ENCODE measurements around the gene SPINT2. TPM values are rescaled to one million over a fixed set of nuclear protein-coding genes. Genes with fewer than 3 reads are reported as not detected.

Gene SPINT2
- total RNA-seq, 1 donor, result 2.2 TPM

DNA sequence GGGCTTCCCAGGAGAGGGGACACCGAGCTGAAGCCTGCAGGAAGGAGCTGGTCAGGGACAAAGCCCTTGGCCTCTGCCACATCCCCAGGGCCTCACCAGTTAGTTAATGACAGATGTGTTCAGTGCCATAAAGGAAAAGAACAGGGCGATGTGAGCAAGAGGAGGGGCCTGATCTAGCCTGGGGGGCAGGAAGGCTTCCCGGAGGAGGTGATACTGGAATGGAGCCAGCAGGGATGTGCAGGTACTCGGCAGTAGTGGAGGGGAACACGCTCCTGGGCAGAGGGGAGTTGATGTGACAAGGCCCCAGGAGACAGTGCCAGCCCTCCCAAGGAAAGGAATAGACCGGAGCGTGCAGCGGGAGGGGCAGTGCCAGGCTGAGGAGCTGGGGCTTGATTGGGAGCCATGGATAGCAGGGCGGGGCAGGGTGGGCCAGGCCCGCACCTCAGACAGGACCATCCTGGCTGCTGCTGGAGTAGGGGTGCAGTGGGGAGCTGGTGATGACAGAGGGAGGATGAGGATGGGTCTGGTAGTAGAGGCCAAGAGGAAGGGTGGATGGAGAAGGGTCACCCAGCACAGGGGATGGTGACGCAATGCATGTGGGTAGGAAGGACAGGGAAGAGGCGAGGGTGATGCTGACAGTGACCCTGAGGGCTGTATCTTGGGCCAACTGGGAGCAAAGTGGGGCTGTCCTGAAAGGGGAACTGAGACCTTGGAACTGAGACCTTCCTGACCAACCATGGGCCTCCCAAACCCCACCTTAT, 43.8 kb downstream of the SPINT2 start:
- peaks cover 6% of the 10 kb centered on the region for H4K20me1 ChIP-seq (ENCODE audit: insufficient read depth, low read length)
- peaks cover 12% of the 10 kb centered on the region for H3K36me3 ChIP-seq (ENCODE audit: insufficient read depth, low read length)
- peaks cover 25% of the 10 kb centered on the region for H3K79me2 ChIP-seq (ENCODE audit: insufficient read depth, low read length)
- H3K4me1 ChIP-seq (ENCODE audit: insufficient read depth, low read length), result no peaks in the 10 kb centered on the region
- TF ChIP-seq, protein P1, sequence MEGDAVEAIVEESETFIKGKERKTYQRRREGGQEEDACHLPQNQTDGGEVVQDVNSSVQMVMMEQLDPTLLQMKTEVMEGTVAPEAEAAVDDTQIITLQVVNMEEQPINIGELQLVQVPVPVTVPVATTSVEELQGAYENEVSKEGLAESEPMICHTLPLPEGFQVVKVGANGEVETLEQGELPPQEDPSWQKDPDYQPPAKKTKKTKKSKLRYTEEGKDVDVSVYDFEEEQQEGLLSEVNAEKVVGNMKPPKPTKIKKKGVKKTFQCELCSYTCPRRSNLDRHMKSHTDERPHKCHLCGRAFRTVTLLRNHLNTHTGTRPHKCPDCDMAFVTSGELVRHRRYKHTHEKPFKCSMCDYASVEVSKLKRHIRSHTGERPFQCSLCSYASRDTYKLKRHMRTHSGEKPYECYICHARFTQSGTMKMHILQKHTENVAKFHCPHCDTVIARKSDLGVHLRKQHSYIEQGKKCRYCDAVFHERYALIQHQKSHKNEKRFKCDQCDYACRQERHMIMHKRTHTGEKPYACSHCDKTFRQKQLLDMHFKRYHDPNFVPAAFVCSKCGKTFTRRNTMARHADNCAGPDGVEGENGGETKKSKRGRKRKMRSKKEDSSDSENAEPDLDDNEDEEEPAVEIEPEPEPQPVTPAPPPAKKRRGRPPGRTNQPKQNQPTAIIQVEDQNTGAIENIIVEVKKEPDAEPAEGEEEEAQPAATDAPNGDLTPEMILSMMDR (IDR thresholded peaks at IDR 0.05; ENCODE audit: extremely low read depth, low read depth, low read length), result no peak
- H3K4me2 ChIP-seq (ENCODE audit: insufficient read depth, low read length), result no peak overlapping the region
- no peak overlapping the region for H3K27ac ChIP-seq (ENCODE audit: low read depth, low read length)
- H2AFZ ChIP-seq (ENCODE audit: low read length), result no peak overlapping the region
- H3K9me3 ChIP-seq (ENCODE audit: low read depth, low read length), result no peaks in the 10 kb centered on the region
- no peak for DNase-seq (ENCODE audit: insufficient read length, low spot score, missing footprints)
- H3K4me3 ChIP-seq (ENCODE audit: insufficient read depth, low read length), result no peak overlapping the region
- H3K27me3 ChIP-seq (ENCODE audit: insufficient read depth, low read length), result no peaks in the 10 kb centered on the region

DNA sequence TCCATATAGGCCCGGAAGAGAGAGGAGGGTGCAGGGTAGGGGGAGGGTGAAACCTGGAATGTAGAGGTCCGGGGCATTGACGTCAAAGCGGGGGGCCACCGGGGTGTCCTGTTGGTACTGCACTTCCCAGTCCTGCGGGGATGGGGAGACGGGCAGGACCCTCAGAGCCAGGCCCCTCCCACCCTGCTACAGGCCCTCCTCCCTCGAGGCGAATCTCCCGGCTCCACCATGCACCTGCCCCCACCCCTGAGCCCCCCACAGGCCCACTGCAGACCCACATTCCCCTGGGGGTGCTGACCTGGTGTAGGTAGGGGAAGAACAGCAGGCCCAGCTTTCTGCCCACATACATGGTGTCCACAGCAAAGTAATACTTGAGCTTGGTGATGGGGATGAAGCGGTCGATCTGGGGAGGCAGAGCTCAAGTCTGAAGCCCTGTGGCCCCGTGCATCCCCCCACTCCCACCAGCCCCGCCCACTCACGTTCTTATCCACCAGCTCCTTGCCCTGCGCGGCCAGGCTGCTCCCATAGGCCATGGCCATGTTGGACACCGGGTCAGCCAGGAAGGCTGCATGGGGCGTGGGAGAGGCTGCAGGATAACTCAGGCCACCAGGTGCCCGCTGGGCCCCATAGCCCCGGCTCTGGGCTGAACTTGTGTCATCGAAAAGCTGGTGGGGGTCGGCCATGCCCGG, 44.7 kb downstream of the SPINT2 start:
- Histone ChIP-seq H3K27me3 (ENCODE audit: insufficient read depth, low read length) (no peaks in the 10 kb centered on the region), H3K79me2 (ENCODE audit: insufficient read depth, low read length) (peaks cover 30% of the 10 kb centered on the region), H3K4me2 (ENCODE audit: insufficient read depth, low read length) (no peak overlapping the region), H4K20me1 (ENCODE audit: insufficient read depth, low read length) (peaks cover 6% of the 10 kb centered on the region), H3K4me3 (ENCODE audit: insufficient read depth, low read length) (no peak overlapping the region), H3K27ac (ENCODE audit: low read depth, low read length) (no peak overlapping the region), H3K36me3 (ENCODE audit: insufficient read depth, low read length) (peaks cover 12% of the 10 kb centered on the region), H3K9me3 (ENCODE audit: low read depth, low read length) (no peaks in the 10 kb centered on the region), H3K4me1 (ENCODE audit: insufficient read depth, low read length) (no peaks in the 10 kb centered on the region), H2AFZ (ENCODE audit: low read length) (no peak overlapping the region)
- TF ChIP-seq, protein P1 (IDR thresholded peaks at IDR 0.05; ENCODE audit: extremely low read depth, low read depth, low read length), result no peak
- DNase-seq (ENCODE audit: insufficient read length, low spot score, missing footprints), result no peak

DNA sequence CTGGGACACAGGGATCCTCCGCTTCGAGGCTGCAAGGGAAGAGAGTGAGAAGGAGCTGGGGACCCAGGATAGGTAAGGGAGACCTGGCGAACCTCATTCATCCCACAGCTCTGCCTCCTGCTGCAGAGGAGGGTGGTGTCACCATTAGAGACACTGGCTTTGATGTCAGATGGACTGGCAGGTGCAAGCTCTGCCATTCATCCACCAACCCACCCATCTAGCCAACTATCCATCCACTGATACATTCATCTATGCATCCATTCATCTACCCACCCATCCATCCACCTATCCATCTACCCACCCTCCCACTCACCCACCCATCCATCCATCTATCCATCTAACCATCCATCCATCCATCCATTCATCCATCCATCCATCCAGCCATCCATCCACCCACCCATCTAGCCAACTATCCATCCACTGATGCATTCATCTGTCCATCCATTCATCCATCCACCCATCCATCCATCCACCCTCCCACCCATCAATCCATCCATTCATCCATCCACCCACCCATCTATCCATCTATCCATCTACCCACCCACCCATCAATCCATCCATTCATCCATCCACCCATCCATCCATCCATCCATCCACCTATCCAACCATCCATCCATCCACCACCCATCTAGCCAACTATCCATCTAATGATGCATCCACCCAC, 45.4 kb downstream of the SPINT2 start:
- TF ChIP-seq, protein P1 (IDR thresholded peaks at IDR 0.05; ENCODE audit: extremely low read depth, low read depth, low read length), result no peak
- Histone ChIP-seq H3K36me3 (ENCODE audit: insufficient read depth, low read length) (peaks cover 12% of the 10 kb centered on the region), H3K4me2 (ENCODE audit: insufficient read depth, low read length) (no peak overlapping the region), H3K79me2 (ENCODE audit: insufficient read depth, low read length) (peaks cover 35% of the 10 kb centered on the region), H3K9me3 (ENCODE audit: low read depth, low read length) (no peaks in the 10 kb centered on the region), H4K20me1 (ENCODE audit: insufficient read depth, low read length) (peaks cover 6% of the 10 kb centered on the region), H3K4me1 (ENCODE audit: insufficient read depth, low read length) (no peaks in the 10 kb centered on the region), H3K27me3 (ENCODE audit: insufficient read depth, low read length) (no peaks in the 10 kb centered on the region), H3K27ac (ENCODE audit: low read depth, low read length) (no peak overlapping the region), H2AFZ (ENCODE audit: low read length) (no peak overlapping the region), H3K4me3 (ENCODE audit: insufficient read depth, low read length) (no peak overlapping the region)
- peak; percentile 60 for DNase-seq (ENCODE audit: insufficient read length, low spot score, missing footprints)

DNA sequence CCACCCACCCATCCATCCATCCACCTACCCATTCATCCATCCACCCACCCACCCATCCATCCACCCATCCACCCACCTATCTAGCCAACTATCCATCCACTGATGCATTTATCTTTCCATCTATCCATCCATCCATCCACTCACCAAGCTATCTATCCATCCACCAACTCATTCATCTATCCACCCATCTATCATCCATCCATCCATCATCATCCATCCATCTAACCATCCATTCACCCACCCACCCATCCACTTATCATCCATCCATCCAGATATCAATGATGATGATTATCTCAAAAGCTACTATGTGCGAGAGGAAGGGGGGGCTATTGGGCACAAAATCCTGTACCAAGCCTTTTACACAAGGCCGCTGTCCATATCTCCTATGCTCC, 45.9 kb downstream of the SPINT2 start:
- TF ChIP-seq, protein P1 (IDR thresholded peaks at IDR 0.05; ENCODE audit: extremely low read depth, low read depth, low read length), result no peak

More for the DNA sequence above, 45.9 kb downstream of the SPINT2 start:
- Histone ChIP-seq H4K20me1 (ENCODE audit: insufficient read depth, low read length) (peaks cover 6% of the 10 kb centered on the region), H3K4me2 (ENCODE audit: insufficient read depth, low read length) (no peak overlapping the region), H3K36me3 (ENCODE audit: insufficient read depth, low read length) (peaks cover 12% of the 10 kb centered on the region), H2AFZ (ENCODE audit: low read length) (no peak overlapping the region), H3K4me3 (ENCODE audit: insufficient read depth, low read length) (no peak overlapping the region), H3K27me3 (ENCODE audit: insufficient read depth, low read length) (no peaks in the 10 kb centered on the region), H3K79me2 (ENCODE audit: insufficient read depth, low read length) (peaks cover 40% of the 10 kb centered on the region), H3K4me1 (ENCODE audit: insufficient read depth, low read length) (peaks cover 4% of the 10 kb centered on the region), H3K27ac (ENCODE audit: low read depth, low read length) (no peak overlapping the region), H3K9me3 (ENCODE audit: low read depth, low read length) (no peaks in the 10 kb centered on the region)
- no peak for DNase-seq (ENCODE audit: insufficient read length, low spot score, missing footprints)

Data from osteoblast (primary cell).